ENCODE data around the gene ATP13A3. TPM values are rescaled to one million over a fixed set of nuclear protein-coding genes. Genes with fewer than 3 reads are reported as not detected.

Gene ATP13A3
- total and polyA plus RNA-seq, 2 donors (not counting 1 experiment from before 2014, with no cell fraction given), result 222 to 285 TPM

DNA sequence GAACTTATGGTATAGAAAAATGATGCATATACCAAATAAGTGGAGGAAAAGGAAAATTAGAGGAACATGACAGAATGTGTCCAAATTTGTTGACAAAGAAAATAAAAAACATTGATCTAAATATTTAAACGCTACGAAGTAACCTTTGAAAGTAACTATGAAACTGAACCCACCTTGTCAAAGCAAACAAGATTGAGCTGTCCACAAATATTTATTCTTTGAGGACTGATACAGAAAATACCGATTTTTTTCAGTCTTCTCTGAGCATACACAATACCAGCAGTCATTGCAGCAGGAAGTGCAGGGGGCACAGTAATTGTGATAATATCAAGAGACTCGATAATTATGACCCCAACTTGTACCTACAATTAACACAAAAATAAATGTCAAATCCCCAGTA lies 40.0 kb downstream of the ATP13A3 start:
- Histone ChIP-seq H3K79me2 (ENCODE audit: control insufficient read depth, insufficient read depth, low read length) (no peaks in the 10 kb centered on the region), H2AFZ (ENCODE audit: low read length) (no peak overlapping the region), H3K9me3 (ENCODE audit: control insufficient read depth, insufficient read depth, low read depth, low read length) (no peaks in the 10 kb centered on the region), H3K4me3 (replicated peaks in 1 of 4; ENCODE audit: control extremely low read depth in 1 of 4, insufficient read depth in 1 of 4, low read depth in 3 of 4, low read length in 4 of 4) (no peak overlapping the region), H3K4me2 (ENCODE audit: extremely low read depth, insufficient read depth, low read length) (no peak overlapping the region), H3K27me3 (ENCODE audit: control insufficient read depth, insufficient read depth, low read length) (no peaks in the 10 kb centered on the region), H3K36me3 (ENCODE audit: control insufficient read depth, insufficient read depth, low read length) (peaks cover 11% of the 10 kb centered on the region), H3K27ac (ENCODE audit: insufficient read depth, low read length) (no peak overlapping the region), H4K20me1 (ENCODE audit: control insufficient read depth, extremely low read depth, insufficient read depth, low read length) (no peaks in the 10 kb centered on the region), H3K9ac (ENCODE audit: insufficient read depth, low read length) (no peak overlapping the region), H3K4me1 (ENCODE audit: control insufficient read depth, extremely low read depth, insufficient read depth, low read length) (no peaks in the 10 kb centered on the region)
- DNase-seq (ENCODE audit: low read depth in 2 of 2), result no peak
- no peak for TF ChIP-seq EZH2 (IDR thresholded peaks at IDR 0.05; ENCODE audit: low read length, missing control alignments)
- TF ChIP-seq CTCF (conservative IDR thresholded peaks at IDR 0.05 in 1 of 2, IDR thresholded peaks at IDR 0.05 in 1 of 2; ENCODE audit: low read depth in 1 of 2, low read length in 2 of 2), result no peak

DNA sequence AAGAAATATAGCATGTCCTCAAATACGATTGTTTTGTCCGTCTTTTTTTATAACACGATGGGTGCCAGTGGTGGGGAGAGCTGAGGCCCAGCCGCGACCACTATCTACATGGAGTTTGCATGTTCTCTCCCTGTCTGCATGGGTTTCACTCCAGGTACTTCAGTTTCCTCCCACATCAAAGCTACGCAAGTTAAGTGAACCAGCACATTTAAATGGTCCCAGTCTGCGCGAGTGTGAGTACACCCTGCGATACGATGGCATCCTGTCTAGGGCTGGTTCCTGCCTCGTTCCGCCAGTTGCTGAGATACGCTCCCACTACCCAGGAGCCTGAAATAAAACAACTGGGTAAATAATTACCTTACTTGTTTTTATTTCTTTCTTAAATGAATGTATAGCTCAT lies 40.6 kb downstream of the ATP13A3 start:
- Histone ChIP-seq H3K27ac (ENCODE audit: insufficient read depth, low read length) (no peak overlapping the region), H4K20me1 (ENCODE audit: control insufficient read depth, extremely low read depth, insufficient read depth, low read length) (no peaks in the 10 kb centered on the region), H3K36me3 (ENCODE audit: control insufficient read depth, insufficient read depth, low read length) (peaks cover 9% of the 10 kb centered on the region), H3K4me3 (replicated peaks in 1 of 4; ENCODE audit: control extremely low read depth in 1 of 4, insufficient read depth in 1 of 4, low read depth in 3 of 4, low read length in 4 of 4) (no peak overlapping the region), H3K9ac (ENCODE audit: insufficient read depth, low read length) (no peak overlapping the region), H3K9me3 (ENCODE audit: control insufficient read depth, insufficient read depth, low read depth, low read length) (no peaks in the 10 kb centered on the region), H2AFZ (ENCODE audit: low read length) (no peak overlapping the region), H3K79me2 (ENCODE audit: control insufficient read depth, insufficient read depth, low read length) (no peaks in the 10 kb centered on the region), H3K27me3 (ENCODE audit: control insufficient read depth, insufficient read depth, low read length) (no peaks in the 10 kb centered on the region), H3K4me2 (ENCODE audit: extremely low read depth, insufficient read depth, low read length) (no peak overlapping the region), H3K4me1 (ENCODE audit: control insufficient read depth, extremely low read depth, insufficient read depth, low read length) (no peaks in the 10 kb centered on the region)
- TF ChIP-seq CTCF (conservative IDR thresholded peaks at IDR 0.05 in 1 of 2, IDR thresholded peaks at IDR 0.05 in 1 of 2; ENCODE audit: low read depth in 1 of 2, low read length in 2 of 2), result no peak
- TF ChIP-seq EZH2 (IDR thresholded peaks at IDR 0.05; ENCODE audit: low read length, missing control alignments), result no peak
- DNase-seq (ENCODE audit: low read depth in 2 of 2), result no peak

- Histone ChIP-seq H3K4me2 (ENCODE audit: extremely low read depth, insufficient read depth, low read length) (no peak overlapping the region), H3K4me1 (ENCODE audit: control insufficient read depth, extremely low read depth, insufficient read depth, low read length) (peaks cover 2% of the 10 kb centered on the region), H3K36me3 (ENCODE audit: control insufficient read depth, insufficient read depth, low read length) (peaks cover 7% of the 10 kb centered on the region), H2AFZ (ENCODE audit: low read length) (no peak overlapping the region), H3K27me3 (ENCODE audit: control insufficient read depth, insufficient read depth, low read length) (no peaks in the 10 kb centered on the region), H3K4me3 (replicated peaks in 1 of 4; ENCODE audit: control extremely low read depth in 1 of 4, insufficient read depth in 1 of 4, low read depth in 3 of 4, low read length in 4 of 4) (no peak overlapping the region), H3K27ac (ENCODE audit: insufficient read depth, low read length) (no peak overlapping the region), H4K20me1 (ENCODE audit: control insufficient read depth, extremely low read depth, insufficient read depth, low read length) (no peaks in the 10 kb centered on the region), H3K79me2 (ENCODE audit: control insufficient read depth, insufficient read depth, low read length) (peaks cover 1% of the 10 kb centered on the region), H3K9ac (ENCODE audit: insufficient read depth, low read length) (no peak overlapping the region), H3K9me3 (ENCODE audit: control insufficient read depth, insufficient read depth, low read depth, low read length) (no peaks in the 10 kb centered on the region)
- no peak for TF ChIP-seq EZH2 (IDR thresholded peaks at IDR 0.05; ENCODE audit: low read length, missing control alignments)
- no peak for TF ChIP-seq CTCF (conservative IDR thresholded peaks at IDR 0.05 in 1 of 2, IDR thresholded peaks at IDR 0.05 in 1 of 2; ENCODE audit: low read depth in 1 of 2, low read length in 2 of 2)
- DNase-seq (ENCODE audit: low read depth in 2 of 2), result no peak
Measured at GRCh38 chr3:194443901-194444300, 42.9 kb downstream of the ATP13A3 start.
